CD4-positive, alpha-beta T cell treated with Interleukin-4 for 1 hour (primary cell): ENCODE data around the gene PLD5.

ENCODE experiments used
- DNase-seq, 2 donors: peaks; one replicate each; pipeline ENCODE4 v3.0.0-alpha.2; 2020 to 2022

The PLD5 gene

DNA sequence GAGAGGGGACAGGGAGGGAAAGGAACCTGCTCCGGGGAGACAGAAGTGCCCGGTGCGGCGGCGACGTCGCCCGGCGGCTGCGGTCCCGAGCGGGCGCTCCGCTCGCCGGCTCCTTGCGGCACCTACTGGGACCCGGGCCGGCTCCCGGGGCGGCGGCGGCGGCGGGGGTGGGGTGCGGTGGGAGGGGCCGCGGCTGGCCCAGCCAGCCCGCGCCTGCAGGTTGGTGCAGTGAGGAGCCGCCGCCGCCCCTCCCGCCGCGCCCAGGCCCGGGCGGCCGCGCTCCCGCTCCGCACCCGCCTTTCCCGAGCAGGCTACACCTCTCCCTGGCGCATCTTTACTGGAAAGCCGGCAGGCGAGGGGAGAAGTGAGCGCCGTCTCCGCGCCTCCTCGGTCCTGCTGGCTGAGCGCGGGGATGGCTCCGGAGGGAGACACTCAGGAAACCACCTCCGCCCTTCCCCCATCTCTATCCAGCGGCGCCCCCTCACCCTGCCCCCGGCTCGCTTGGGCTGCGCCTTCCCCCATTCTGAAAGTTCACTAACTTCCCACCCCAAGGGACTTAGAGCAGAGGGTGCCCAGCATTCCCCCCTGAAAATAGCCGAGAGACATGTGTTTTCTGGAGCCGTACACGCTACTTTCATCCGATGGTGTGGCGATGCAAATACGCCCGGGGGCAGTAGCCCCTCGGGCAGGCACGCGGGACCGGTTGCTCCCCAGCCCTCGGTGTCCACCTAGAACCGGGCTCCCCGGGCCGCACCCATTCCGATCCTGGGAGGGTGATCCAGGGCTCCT is at the start of gene PLD5:
Gene PLD5, minus strand, starts transcription at position 127 of the 789 bp plus-strand sequence.
- no peak for DNase-seq

DNA sequence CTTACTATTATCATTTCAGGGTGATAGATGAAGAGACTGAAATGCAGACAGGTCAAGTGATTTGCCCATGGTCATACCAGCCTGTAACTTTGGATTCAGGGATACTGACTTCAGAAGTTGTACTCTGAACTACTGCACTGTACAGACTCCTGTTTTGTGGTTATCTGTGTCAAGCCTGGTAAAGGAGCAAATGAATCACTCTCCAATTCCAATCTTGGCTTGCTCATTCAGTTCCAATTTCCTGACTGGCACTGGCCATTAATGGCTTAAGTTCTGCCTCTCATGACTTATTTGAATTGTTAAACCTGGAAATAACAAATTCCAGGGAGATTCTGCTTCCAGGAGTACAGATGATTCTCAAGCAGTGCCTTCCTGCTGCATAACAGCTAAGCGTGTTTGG is 45.4 kb upstream of the PLD5 start:
- no peak for DNase-seq

DNA sequence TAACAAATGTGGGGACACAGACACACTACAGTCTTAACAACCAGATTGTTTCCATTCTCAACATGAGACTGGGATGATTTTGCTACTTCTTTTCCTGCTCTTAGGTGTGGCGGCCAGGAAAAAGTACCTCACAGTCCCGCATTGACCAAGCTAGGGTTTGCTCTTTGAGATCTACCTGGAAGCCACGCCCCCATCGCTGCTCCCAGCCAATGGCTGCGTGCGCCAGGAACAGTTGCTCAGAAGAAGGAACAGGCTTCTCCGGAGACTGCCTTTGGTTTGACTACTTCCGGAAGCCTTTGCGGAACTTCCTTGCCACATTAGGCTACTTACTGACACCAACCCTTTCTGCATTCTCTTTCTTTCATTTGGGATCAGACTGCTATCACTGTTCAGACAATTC is 44.2 kb upstream of the PLD5 start:
- no peak for DNase-seq

GRCh38 chr1:242567596-242567995 is 43.1 kb upstream of the PLD5 start:
- no peak for DNase-seq

GRCh38 chr1:242556759-242557158 is 32.3 kb upstream of the PLD5 start:
- DNase-seq: no peak

GRCh38 chr1:242556276-242556675 is 31.8 kb upstream of the PLD5 start:
- DNase-seq: no peak

GRCh38 chr1:242554577-242554976 is 30.1 kb upstream of the PLD5 start:
- DNase-seq: no peak

DNA sequence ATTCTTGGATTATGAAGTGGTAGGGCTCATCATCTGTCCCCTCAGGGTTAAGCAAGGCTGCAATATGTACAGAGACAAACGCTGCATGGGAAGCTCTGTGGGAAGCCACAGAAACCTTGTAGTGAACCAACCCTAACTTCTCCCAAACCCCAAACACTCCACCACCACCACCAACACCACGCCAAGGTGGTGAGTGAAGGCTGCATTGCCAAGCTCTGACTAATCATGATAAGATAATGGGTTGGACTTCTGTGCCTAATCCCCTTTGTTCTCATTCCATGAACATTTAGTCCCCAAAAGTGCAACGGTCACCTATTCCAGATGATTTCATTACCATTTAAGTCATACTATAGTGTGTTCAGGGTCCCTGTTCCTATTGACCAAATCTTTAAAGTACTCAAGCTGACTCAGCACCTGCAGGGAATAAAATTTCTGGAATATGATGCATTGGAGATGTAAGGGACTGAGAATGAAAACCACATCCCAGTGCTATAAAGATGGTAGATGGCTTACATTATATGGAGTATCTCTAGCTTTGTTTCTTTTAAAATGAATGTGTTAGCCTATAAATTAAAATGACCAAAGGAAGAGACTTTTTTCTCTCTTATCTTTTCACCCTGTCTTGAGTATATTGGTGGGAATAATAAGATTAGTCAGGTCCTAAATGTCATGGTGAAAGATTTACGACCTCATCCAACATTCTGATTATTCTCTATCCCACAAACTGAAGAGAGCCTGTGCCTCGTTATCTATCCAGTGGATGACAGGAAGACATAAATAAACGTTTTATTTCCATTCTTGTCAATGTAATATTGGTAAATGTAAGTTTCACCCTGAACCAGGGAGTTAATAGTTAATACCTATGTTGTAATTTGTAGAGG is 22.6 kb upstream of the PLD5 start:
- DNase-seq: no peak

- no peak for DNase-seq
Observed at GRCh38 chr1:242546441-242546840, 21.9 kb upstream of the PLD5 start.

GRCh38 chr1:242544071-242544470 is 19.6 kb upstream of the PLD5 start:
- no peak for DNase-seq

GRCh38 chr1:242542271-242542670 is 17.8 kb upstream of the PLD5 start:
- DNase-seq: no peak

DNA sequence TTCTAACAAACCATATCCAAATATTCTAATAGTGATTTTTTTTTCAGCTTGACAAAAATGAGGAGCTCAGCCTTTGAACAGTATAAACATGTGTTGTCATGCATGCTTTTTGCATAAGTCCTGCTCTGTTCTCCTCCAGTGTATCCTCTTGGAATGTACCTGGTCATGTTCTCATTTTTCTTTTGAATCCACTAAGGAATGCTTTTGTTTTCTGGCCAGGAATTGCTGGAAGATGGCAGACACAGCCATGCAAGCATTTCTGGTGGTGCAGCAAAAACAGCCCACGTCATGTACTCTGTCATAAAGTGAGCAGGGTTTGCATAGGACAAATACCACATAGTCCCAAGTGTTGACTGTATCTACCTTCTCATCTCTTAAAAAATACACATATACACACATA is 11.5 kb upstream of the PLD5 start:
- DNase-seq: no peak

- no peak for DNase-seq
Observed at GRCh38 chr1:242534753-242535152, 10.3 kb upstream of the PLD5 start.

DNA sequence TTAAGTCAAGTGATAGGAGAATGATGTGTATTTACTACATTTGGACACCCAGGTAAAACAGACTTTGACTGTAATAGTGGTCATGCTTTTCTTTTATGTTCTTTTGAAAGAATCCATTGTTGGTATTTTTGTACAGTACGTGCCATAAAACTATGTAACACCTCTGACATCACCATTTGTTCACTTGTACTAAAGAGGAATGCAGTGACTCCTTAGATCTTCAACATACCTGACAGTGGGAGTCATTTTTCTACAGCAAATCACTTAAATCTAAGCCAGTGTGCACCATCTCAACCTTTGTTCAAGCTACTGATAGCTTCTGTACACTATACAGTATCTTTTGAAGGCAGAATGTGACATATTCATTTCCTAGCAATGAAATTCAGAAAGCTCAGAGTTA is 6.3 kb upstream of the PLD5 start:
- no peak for DNase-seq

- no peak for DNase-seq
Observed at GRCh38 chr1:242525769-242526168, 1.3 kb upstream of the PLD5 start.

DNA sequence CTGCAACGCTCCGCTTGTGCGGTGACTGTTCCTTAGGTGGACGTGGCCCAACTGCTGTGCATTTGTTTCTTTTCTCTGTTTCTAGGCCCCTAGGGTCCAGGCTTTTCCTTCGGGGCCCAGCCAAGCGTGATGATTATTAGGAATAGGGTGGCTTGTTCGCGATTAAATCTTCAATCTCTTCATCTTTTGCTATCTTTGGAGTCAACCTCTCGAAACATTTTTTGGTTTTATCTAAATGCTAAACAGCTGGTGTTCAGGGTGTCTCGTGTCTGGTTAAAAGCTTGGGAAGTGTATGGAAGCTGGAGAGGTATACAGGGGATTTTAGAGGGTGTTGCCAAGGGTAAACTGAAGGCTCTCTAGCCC is 844 bp upstream of the PLD5 start:
- no peak for DNase-seq

DNA sequence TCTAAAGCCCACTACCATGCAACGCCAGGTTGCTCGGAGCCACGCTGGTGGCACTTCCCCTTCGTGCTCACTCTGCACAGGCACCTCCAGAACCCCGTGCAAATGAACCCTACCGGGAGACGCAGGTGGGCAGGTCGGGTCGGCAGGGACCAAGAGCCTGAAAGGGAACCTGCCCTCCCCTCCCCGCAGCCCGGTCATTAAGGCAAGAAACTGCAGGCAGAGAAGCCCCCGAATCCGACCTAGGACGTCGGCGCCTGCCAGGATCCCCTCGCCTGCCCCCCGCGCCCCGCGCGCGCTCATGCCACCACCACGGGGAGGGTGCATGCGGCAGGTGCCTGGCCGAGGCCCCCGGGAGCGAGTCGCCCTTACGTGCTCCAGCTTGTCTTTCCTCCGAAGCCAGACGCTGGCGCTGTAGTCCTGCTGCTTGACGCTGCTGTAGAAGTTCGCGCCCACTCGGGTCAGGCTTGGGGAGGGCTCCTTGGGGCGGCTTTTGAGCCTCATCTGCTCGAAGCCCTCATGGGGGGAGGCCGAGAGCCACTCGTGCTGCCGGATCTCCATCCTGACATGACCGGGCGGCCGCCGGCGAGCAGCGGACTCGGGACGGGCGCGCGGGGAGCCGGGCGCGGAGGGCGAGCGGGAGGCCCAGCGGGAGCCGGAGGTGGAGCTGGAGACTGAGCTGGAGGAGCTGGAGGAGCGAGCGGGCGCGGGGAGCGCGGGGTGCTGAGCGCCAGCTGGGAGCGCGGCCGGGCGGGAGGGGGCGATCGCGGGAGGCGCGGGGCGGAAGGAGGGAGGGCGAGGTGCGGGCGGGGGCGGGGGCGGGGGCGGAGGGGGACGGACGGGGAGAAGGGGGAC is 552 bp downstream of the PLD5 start:
- no peak for DNase-seq

DNA sequence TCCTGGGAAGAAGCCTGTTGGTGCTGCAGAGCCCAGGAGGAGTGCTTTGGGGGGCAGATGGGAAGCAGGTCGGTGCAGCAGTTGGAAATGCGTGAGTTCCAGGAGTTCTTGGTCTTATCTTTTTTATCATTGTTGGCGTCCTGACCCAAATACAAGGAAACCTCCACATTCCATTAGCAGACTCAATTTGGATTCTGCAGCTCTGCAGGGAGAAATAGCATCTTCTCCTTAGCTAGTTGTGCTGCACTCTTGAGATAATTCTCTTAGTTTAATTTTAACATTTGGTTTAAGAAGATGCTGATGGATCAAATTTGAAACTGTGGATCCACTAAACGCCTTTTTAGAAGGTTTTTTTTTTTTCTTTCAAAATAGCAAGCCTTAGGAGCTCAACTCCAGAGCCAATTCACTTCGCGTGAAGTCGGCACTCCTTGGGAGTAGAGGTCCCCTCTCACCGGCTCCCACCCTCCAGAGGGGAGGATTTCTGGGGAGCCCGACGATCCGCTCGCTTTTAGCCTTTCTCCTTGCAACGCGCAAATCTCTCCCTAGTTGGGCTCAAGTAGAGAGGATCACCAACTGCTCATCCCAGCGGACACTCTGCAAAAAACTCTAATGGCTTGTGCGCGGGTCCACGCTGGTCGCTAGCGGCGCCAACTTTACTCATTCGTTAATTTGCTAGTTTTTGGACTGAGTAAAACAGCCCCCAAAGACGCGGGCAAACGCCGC is 1.3 kb downstream of the PLD5 start:
- DNase-seq: no peak

DNA sequence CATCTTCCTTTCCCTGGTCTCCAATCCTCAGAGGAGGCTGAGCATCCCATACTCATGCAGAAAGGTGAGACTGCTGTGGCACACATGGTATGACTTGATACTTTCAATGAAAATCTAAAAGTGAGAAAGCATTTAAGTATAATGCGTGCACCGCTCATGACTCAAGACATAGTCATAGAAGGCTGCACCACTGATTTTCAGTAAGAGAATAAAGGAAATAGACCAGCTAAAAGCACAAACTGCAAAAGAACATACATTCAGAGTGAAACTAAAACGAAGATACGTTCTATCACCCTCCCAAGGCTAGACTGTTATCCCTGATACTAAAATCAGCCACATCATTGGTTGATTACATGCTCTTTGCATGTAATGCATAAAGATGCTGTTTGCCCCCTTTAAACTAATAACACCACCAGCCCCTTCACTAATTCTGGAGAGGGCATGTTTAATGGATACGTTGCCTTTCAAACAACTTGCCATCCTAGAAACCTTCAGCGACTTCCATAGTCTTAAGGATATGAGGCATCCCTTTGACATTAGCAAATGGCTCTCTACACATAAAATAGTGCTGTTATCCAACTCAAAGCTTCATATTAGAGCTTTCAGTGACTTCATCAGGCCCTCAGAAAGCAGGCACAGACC is 2.1 kb downstream of the PLD5 start:
- DNase-seq: no peak

- no peak for DNase-seq
Observed at GRCh38 chr1:242515555-242515954, 8.9 kb downstream of the PLD5 start.

GRCh38 chr1:242506724-242507123 is 17.8 kb downstream of the PLD5 start:
- no peak for DNase-seq

- DNase-seq: no peak
Observed at GRCh38 chr1:242489545-242489944, 35.0 kb downstream of the PLD5 start.
